GM18519 (cell line): ENCODE measurements around the gene GRK4.

Experiments
- ATAC-seq: cut with Tn5 transposase; IDR thresholded peaks from one replicate; pipeline ENCODE4 v1.9.1; 2021; ENCODE audit warnings: mild to moderate bottlenecking, moderate library complexity; ENCODE audit not compliant: unreplicated experiment, low FRiP score

The GRK4 gene

GRCh38 chr4:2995546-2996265 is 32.3 kb downstream of the GRK4 start:
- ATAC-seq = no peak

- ATAC-seq = no peak
Measured at GRCh38 chr4:2996415-2996814, 33.0 kb downstream of the GRK4 start.

- no peak for ATAC-seq
Measured at GRCh38 chr4:3007724-3008123, 44.4 kb downstream of the GRK4 start.

GRCh38 chr4:3009422-3009821 is 46.1 kb downstream of the GRK4 start:
- no peak for ATAC-seq

- ATAC-seq = no peak
Measured at GRCh38 chr4:3010577-3010976, 47.2 kb downstream of the GRK4 start.

GRCh38 chr4:3010998-3011397 is 47.6 kb downstream of the GRK4 start:
- no peak for ATAC-seq

- ATAC-seq = no peak
Measured at GRCh38 chr4:3011456-3012220, 48.3 kb downstream of the GRK4 start.

- no peak for ATAC-seq
Measured at GRCh38 chr4:3013323-3013722, 50.0 kb downstream of the GRK4 start.

- ATAC-seq = peak; percentile 59
Measured at GRCh38 chr4:3013839-3014350, 50.5 kb downstream of the GRK4 start.

- ATAC-seq = no peak
Measured at GRCh38 chr4:3016961-3017360, 53.6 kb downstream of the GRK4 start.

- ATAC-seq = no peak
Measured at GRCh38 chr4:3017504-3017903, 54.1 kb downstream of the GRK4 start.

- no peak for ATAC-seq
Measured at GRCh38 chr4:3019145-3019846, 55.9 kb downstream of the GRK4 start.

GRCh38 chr4:3021127-3021526 is 57.8 kb downstream of the GRK4 start:
- ATAC-seq = no peak

GRCh38 chr4:3021627-3022026 is 58.3 kb downstream of the GRK4 start:
- no peak for ATAC-seq

- ATAC-seq = no peak
Measured at GRCh38 chr4:3022112-3022511, 58.7 kb downstream of the GRK4 start.

- no peak for ATAC-seq
Measured at GRCh38 chr4:3022651-3023050, 59.3 kb downstream of the GRK4 start.

- no peak for ATAC-seq
Measured at GRCh38 chr4:3025881-3026280, 62.5 kb downstream of the GRK4 start.

- no peak for ATAC-seq
Measured at GRCh38 chr4:3026540-3026939, 63.2 kb downstream of the GRK4 start.

- ATAC-seq = no peak
Measured at GRCh38 chr4:3029464-3029863, 66.1 kb downstream of the GRK4 start.

GRCh38 chr4:3030566-3031356 is 67.4 kb downstream of the GRK4 start:
- ATAC-seq = no peak
